COR-L47 (cell line): ENCODE data around the gene ZNF502.

Source experiments
- DNase-seq: peaks from one replicate; lab custom pipeline; 2025; lab: John Stamatoyannopoulos, UW

ZNF502 gene

GRCh38 chr3:44771424-44772098 is 59.1 kb downstream of the ZNF502 start:
- no peak for DNase-seq

GRCh38 chr3:44772099-44772442 is 59.6 kb downstream of the ZNF502 start:
- no peak for DNase-seq
